SU-DHL-6 (cell line): ENCODE results near the gene SLC25A44.

ENCODE experiments used
- EZH2phosphoT487 ChIP-seq: fragments of 200-600 bp; sonication (generic), shearing (Covaris generic); conservative IDR thresholded peaks from 2 replicates; pipeline ENCODE4 v1.6.1; 2018; ENCODE audit warnings: mild to moderate bottlenecking, antibody characterized with exemption, low read length, moderate library complexity, mixed read lengths
- TF ChIP-seq, protein P1 (sequence below): fragments of 200-600 bp; sonication (generic); IDR thresholded peaks from one replicate; pipeline ENCODE4 v1.5.1; 2017; ENCODE audit warnings: antibody characterized with exemption, mild to moderate bottlenecking, low read length, moderate library complexity; ENCODE audit not compliant: insufficient read depth, poor library complexity, severe bottlenecking

DNA sequence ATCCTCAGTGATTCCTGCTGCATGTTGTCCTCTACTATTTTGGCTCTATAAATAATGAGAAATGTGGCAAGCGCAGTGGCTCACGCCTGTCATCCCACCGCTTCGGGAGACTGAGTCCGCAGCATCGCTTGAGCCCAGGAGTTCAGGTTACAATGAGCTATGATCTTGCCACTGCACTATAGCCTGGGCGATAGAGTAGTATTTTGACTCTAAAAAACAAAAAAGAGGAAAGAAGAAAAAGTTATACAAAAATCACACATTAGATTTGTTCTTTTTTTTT lies 756 bp upstream of the SLC25A44 start:
- TF ChIP-seq, protein P1, sequence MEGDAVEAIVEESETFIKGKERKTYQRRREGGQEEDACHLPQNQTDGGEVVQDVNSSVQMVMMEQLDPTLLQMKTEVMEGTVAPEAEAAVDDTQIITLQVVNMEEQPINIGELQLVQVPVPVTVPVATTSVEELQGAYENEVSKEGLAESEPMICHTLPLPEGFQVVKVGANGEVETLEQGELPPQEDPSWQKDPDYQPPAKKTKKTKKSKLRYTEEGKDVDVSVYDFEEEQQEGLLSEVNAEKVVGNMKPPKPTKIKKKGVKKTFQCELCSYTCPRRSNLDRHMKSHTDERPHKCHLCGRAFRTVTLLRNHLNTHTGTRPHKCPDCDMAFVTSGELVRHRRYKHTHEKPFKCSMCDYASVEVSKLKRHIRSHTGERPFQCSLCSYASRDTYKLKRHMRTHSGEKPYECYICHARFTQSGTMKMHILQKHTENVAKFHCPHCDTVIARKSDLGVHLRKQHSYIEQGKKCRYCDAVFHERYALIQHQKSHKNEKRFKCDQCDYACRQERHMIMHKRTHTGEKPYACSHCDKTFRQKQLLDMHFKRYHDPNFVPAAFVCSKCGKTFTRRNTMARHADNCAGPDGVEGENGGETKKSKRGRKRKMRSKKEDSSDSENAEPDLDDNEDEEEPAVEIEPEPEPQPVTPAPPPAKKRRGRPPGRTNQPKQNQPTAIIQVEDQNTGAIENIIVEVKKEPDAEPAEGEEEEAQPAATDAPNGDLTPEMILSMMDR: no peak
- no peak for TF ChIP-seq EZH2phosphoT487
